T-helper 1 cell treated with Interleukin-12 subunit alpha and Interleukin-12 subunit beta and Interleukin-4 antibody, amounts not matched to agents 30 ng/mL and 1 ng/mL, for 36 hours (primary cell): ENCODE results near the gene SLC27A5. TPM values are rescaled to one million over a fixed set of nuclear protein-coding genes. Genes with fewer than 3 reads are reported as not detected.
"Not testable (repeated sequence)": the region's sequence is repeated elsewhere in the genome, so short reads cannot be mapped to it uniquely, and the experiment has no call there.

Experiments
- intact Hi-C: fragments of 100-400 bp; cut with micrococcal nuclease; formaldehyde crosslinking; loops from one replicate; pipeline ENCODE4 v1.15.1; 2024
- total RNA-seq: library from RNA; stranded (reverse); gene quantifications from 2 replicates; pipeline ENCODE4 v1.2.3, GENCODE V29; 2022

The SLC27A5 gene
- total RNA-seq, 1 donor from 2014 or later, result 17.2 TPM

GRCh38 chr19:58550362-58551122 is 38.8 kb upstream of the SLC27A5 start:
- intact Hi-C loops, result no loop called here

- intact Hi-C loops, result no loop called here
These were observed 38.0 kb upstream of the SLC27A5 start for GRCh38 chr19:58549664-58550361.

GRCh38 chr19:58548859-58549663 is 37.3 kb upstream of the SLC27A5 start:
- intact Hi-C loops, result no loop called here

GRCh38 chr19:58547323-58548312 is 35.8 kb upstream of the SLC27A5 start:
- intact Hi-C loops, result no loop called here

- intact Hi-C loops, result no loop called here
These were observed 34.3 kb upstream of the SLC27A5 start for GRCh38 chr19:58546019-58546530.

- intact Hi-C loops, result no loop called here
These were observed 33.7 kb upstream of the SLC27A5 start for GRCh38 chr19:58545286-58546018.

- intact Hi-C loops, result loop anchor here (1.0 kb wide), 13 partner anchors 11 to 218 kb away; partner anchors contain the start of genes CHMP2A, MZF1, RPS5 and ZBTB45
These were observed 32.9 kb upstream of the SLC27A5 start for GRCh38 chr19:58544591-58545285.

GRCh38 chr19:58543826-58544590 is 32.2 kb upstream of the SLC27A5 start, which contains the start of gene TRIM28:
Gene TRIM28, plus strand, starts transcription at chr19:58544064. Its CDS starts 694 bp downstream, at chr19:58544758.
- intact Hi-C loops, result loop anchor here (1.0 kb wide), 13 partner anchors 11 to 218 kb away; partner anchors contain the start of genes CHMP2A, MZF1, RPS5 and ZBTB45

- intact Hi-C loops, result not testable (repeated sequence)
These were observed 31.0 kb upstream of the SLC27A5 start for GRCh38 chr19:58542641-58543372.

- intact Hi-C loops, result not testable (repeated sequence)
These were observed 27.4 kb upstream of the SLC27A5 start for GRCh38 chr19:58539169-58539559.

- intact Hi-C loops, result no loop called here
These were observed 26.7 kb upstream of the SLC27A5 start for GRCh38 chr19:58538257-58539168.

GRCh38 chr19:58536852-58537798 is 25.3 kb upstream of the SLC27A5 start:
- intact Hi-C loops, result no loop called here

- intact Hi-C loops, result no loop called here
These were observed 24.1 kb upstream of the SLC27A5 start for GRCh38 chr19:58535857-58536256.

- intact Hi-C loops, result no loop called here
These were observed 19.4 kb upstream of the SLC27A5 start for GRCh38 chr19:58531034-58531840.
